GM21529 (cell line): Measurements from ENCODE around the gene EIPR1.

Experiments used
- ATAC-seq: cut with Tn5 transposase; IDR thresholded peaks from one replicate; pipeline ENCODE4 v1.9.1; 2021; ENCODE audit not compliant: unreplicated experiment

The EIPR1 gene

DNA sequence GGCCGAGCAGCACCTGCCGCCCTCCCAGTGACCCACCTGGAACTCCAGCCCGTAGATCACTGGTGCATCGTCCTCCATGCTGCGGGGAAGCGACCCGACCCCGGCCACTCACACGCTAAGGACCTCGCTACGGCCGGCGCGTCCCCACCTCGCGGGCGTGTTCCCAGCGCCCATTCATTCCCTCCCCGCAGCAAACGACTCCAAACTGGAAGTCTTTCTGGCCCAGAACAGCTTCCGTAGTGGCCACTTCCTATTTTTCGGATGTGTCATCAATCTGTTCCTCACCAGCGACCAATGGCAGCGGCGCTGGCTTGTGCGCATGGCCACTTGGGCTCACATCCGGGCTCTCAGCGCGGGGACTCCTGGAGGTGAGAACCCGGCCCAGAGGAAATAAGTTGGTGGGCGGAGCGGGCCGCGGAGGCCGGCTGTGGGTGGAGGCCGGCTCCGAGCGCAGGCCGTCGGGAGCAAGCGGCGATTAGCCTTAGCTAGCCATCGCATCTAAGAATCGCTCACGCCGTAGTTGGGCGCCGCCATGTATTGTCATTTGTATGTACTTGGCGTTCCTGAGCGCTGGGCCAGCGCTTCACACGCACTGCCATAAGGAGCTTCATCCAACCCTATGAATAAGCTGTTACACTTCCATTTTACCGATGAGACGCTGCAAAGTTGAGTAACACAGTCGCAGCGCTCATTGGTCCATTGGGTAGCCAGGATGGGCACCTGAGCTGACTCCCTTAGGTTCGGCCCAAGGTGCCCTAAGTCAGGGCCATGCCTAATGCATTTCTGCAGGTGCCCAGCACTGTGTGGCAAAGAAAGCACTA is at the start of gene EIPR1:
Gene EIPR1 (minus strand): TSS at position 207 of the 821 bp plus-strand sequence. CDS start 129 bp downstream, at position 78.
- peak; percentile 78 for ATAC-seq

- ATAC-seq = peak; percentile 81
Measured at GRCh38 chr2:3427272-3427671, 49.7 kb upstream of the EIPR1 start.

- ATAC-seq = no peak
Measured at GRCh38 chr2:3426615-3427014, 49.0 kb upstream of the EIPR1 start.

DNA sequence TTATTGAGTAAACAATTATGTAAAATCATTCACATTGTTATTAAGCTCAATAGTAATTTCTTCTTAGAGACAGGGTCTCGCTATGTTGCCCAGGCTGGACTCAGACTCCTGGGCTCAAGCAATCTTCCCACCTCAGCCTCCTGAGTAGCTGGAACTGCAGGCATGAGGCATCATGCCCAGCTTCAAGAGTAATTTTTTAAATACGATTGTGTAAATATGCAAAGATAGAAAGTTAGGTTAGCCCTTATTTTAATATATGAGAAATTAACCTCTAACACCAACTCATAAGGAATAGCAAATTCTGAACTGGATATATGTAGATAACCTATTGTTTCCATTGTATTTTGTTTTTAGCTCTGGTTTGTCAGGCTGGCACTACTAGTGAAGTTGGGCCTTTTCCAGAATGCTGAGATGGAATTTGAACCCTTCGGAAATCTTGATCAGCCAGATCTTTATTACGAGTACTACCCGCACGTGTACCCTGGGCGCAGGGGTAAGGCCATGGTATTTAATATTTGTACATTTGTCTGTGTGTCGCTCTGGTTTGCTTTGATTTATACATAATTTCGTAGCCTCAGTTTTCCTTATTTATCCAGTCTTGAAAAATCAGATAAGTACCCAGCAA is 46.7 kb upstream of the EIPR1 start:
- ATAC-seq = no peak

GRCh38 chr2:3423492-3424170 is 46.0 kb upstream of the EIPR1 start:
- peak; percentile 45 for ATAC-seq

- peak; percentile 36 for ATAC-seq
Measured at GRCh38 chr2:3422161-3422779, 44.7 kb upstream of the EIPR1 start.

DNA sequence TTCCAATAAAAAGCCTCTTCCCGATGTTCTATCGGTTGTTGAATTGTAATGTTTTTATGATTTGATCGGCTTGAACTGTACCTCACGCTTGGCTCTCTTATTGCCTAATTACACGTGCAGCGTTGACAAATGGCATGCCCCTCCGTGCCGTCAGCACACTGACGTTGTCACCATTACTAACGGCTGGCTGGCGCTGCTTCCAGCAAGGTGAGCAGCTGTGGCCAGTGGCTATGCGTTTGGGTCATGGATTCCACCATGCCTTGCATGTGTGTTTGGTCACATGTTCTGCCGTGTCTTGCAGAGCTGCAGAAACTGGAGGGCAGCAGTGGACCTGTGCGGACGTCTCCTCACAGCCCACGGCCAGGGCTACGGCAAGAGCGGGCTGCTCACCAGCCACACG is 44.0 kb upstream of the EIPR1 start:
- no peak for ATAC-seq

DNA sequence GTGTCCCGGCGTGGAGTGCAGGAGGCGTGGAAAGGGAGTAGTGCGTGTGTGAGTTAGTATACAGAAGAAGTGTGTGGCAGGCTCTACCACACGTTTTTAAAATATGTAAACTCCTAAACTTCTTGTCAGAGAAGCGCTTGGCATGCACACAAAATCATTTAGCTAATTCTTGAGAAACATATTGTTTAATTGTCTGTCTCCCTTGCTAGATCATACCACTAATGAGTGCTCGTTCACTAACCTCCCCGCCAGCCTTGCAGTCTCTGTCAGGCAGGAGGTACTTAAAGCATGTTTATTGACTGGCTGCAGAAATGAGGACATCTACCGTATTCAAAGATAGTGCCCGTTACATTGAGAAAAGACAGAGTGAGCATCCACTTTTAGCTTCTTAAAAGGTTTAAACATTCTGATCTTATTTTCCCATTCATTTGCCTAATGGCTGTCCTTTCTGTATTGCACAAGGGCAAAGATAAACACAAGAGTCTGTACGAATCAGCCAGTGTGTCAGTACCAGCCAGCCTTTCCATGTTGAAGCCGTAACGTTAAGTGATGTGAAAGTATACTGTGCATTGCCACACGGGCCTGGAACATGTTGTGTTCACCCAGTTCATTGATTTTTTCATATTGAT is 43.3 kb upstream of the EIPR1 start:
- no peak for ATAC-seq

GRCh38 chr2:3420076-3420768 is 42.6 kb upstream of the EIPR1 start:
- ATAC-seq = no peak

GRCh38 chr2:3418766-3419404 is 41.3 kb upstream of the EIPR1 start:
- no peak for ATAC-seq

- no peak for ATAC-seq
Measured at GRCh38 chr2:3414133-3414860, 36.7 kb upstream of the EIPR1 start.

GRCh38 chr2:3413697-3414096 is 36.1 kb upstream of the EIPR1 start:
- ATAC-seq = no peak

DNA sequence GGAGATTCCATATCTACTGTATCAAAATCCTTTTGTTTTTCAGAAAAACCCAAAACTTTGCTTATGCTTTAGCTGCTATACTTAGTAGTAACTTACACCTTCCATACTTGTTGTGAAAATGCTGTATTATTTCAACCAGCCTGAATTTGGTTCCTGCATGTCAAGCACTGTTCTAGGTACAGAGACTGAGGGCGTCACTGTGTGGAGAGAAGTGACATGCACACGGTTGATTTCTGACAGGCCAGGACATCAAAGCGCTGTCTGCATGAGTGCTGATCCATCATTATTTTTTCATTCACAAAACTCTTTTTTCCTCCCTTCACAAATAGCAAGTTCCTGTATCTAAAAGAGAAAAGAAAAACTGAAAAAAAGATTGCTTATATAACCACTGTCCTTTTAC is 33.5 kb upstream of the EIPR1 start:
- no peak for ATAC-seq

GRCh38 chr2:3409627-3410170 is 32.1 kb upstream of the EIPR1 start:
- ATAC-seq = no peak

DNA sequence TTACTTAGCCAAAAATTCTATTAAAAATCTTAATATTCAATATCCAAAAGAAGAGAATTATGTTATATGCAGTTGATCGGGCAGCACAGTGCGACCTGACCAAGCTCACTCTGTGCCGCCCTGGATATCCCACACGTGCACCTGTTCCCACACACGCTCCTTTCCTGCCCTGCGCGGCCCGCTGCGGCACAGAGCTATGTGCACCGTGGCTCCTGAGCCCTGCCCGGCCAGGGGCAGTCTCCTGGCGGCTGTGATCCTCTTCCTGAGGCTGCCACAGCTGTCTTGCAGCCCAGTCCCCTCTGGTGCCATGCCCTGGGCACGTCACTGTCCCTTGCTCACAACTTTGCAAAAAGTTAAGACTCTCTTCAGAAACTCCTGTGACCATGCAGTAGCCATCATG is 31.2 kb upstream of the EIPR1 start:
- no peak for ATAC-seq

GRCh38 chr2:3406501-3406900 is 28.9 kb upstream of the EIPR1 start:
- no peak for ATAC-seq

DNA sequence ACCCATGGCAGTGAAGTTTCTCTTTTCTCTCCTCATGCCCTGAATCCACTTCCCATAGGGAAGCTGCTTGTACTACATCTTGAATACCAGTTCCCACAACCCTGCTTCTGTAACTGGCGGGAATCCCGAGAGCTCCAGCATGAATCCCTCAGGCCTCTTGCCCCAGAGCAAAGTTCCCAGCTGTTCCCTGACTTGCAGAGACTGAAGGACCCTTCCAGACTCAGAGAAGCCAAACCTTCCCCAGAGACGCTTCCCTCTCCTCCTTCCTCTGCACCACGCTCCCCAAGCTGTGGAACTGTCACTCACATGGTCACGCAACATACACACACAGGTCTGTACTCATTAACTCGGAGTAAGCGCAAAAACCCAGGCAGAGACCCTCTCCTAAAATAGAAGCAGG is 28.3 kb upstream of the EIPR1 start:
- ATAC-seq = no peak

GRCh38 chr2:3405307-3405706 is 27.7 kb upstream of the EIPR1 start:
- no peak for ATAC-seq

DNA sequence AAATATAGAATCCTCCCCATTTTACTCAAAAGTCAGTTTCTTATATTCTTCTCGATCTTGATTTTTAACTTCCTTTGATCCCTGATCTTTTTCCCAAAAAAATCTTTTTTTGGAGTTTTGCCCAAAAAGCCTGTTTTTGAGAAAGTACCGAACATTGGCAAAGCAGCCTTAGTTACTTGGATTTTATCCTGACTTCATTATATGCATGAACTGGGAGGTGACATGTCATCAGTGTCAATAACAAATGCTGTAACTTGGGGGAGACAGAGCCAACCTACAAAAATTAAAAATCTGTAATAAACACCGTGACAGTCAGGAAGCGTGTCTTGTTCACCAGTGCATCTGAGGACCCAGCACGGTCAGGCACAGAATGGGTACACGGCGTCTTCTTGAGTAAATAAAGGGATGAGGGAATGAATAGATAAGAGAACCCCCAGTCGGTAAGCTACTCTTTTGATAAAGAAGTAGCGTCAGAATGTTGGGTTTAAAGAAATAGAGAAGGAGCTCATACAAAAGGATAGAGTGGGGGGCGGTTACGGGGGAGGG is 26.8 kb upstream of the EIPR1 start:
- ATAC-seq = no peak
